ENCODE data around the gene ELMO3. TPM values are rescaled to one million over a fixed set of nuclear protein-coding genes. Genes with fewer than 3 reads are reported as not detected.

The ELMO3 gene
- total and polyA plus RNA-seq, 2 of the 13 experiments (the other 11 are each of a cell fraction or from before 2014, with no cell fraction given), result 2.6 to 4.0 TPM

- TF ChIP-seq ZNF292 (CRISPR knock-in tag; IDR thresholded peaks at IDR 0.05; ENCODE audit: borderline replicate concordance, low read depth) (peak; percentile 58; the same call in 1 of the 2 replicates), HNRNPUL1 (IDR thresholded peaks at IDR 0.05; ENCODE audit: low read depth, low read length) (no peak), SNRNP70 (IDR thresholded peaks at IDR 0.05; ENCODE audit: low read depth, low read length) (no peak), ZFP36L1 (CRISPR knock-in tag; IDR thresholded peaks at IDR 0.05) (no peak), SOX13 (IDR thresholded peaks at IDR 0.05) (no peak), SOX13 (CRISPR knock-in tag; conservative IDR thresholded peaks at IDR 0.05 in 1 of 2, IDR thresholded peaks at IDR 0.05 in 1 of 2) (peak in 1 of 2 experiments; percentile 68; a peak in 1 of 4 replicates), ATF7 (IDR thresholded peaks at IDR 0.05) (no peak), ATF7 (CRISPR knock-in tag; IDR thresholded peaks at IDR 0.05) (no peak; the same call in 1 of the 2 replicates), TFDP2 (CRISPR knock-in tag; IDR thresholded peaks at IDR 0.05) (peak; percentile 63; the same call in 1 of the 2 replicates), ZNF615 (CRISPR knock-in tag; IDR thresholded peaks at IDR 0.05; ENCODE audit: borderline replicate concordance) (0 out of 2 replicates have a peak, but pooled peaks have one; percentile 66), MIER2 (CRISPR knock-in tag; IDR thresholded peaks at IDR 0.05) (peak; percentile 100), ATF7-NPFF (CRISPR knock-in tag; IDR thresholded peaks at IDR 0.05; ENCODE audit: low read depth) (peak; percentile 92), PRPF4 (IDR thresholded peaks at IDR 0.05; ENCODE audit: low read depth, low read length, poor library complexity, severe bottlenecking) (no peak), ZNF562 (CRISPR knock-in tag; IDR thresholded peaks at IDR 0.05; ENCODE audit: borderline replicate concordance) (no peak), ZNF558 (CRISPR knock-in tag; IDR thresholded peaks at IDR 0.05; ENCODE audit: borderline replicate concordance) (no peak; the same call in 1 of the 2 replicates), ZNF552 (CRISPR knock-in tag; IDR thresholded peaks at IDR 0.05; ENCODE audit: borderline replicate concordance) (peak; percentile 85; the same call in 1 of the 2 replicates), ZNF879 (CRISPR knock-in tag; IDR thresholded peaks at IDR 0.05) (peak; percentile 53; the same call in 1 of the 2 replicates)
- TF ChIP-seq, protein P1, sequence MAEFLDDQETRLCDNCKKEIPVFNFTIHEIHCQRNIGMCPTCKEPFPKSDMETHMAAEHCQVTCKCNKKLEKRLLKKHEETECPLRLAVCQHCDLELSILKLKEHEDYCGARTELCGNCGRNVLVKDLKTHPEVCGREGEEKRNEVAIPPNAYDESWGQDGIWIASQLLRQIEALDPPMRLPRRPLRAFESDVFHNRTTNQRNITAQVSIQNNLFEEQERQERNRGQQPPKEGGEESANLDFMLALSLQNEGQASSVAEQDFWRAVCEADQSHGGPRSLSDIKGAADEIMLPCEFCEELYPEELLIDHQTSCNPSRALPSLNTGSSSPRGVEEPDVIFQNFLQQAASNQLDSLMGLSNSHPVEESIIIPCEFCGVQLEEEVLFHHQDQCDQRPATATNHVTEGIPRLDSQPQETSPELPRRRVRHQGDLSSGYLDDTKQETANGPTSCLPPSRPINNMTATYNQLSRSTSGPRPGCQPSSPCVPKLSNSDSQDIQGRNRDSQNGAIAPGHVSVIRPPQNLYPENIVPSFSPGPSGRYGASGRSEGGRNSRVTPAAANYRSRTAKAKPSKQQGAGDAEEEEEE (CRISPR knock-in tag; IDR thresholded peaks at IDR 0.05; ENCODE audit: borderline replicate concordance), result no peak
- TF ChIP-seq, protein P2, sequence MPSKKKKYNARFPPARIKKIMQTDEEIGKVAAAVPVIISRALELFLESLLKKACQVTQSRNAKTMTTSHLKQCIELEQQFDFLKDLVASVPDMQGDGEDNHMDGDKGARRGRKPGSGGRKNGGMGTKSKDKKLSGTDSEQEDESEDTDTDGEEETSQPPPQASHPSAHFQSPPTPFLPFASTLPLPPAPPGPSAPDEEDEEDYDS (CRISPR knock-in tag; IDR thresholded peaks at IDR 0.05), result peak; percentile 81
- TF ChIP-seq, protein P3, sequence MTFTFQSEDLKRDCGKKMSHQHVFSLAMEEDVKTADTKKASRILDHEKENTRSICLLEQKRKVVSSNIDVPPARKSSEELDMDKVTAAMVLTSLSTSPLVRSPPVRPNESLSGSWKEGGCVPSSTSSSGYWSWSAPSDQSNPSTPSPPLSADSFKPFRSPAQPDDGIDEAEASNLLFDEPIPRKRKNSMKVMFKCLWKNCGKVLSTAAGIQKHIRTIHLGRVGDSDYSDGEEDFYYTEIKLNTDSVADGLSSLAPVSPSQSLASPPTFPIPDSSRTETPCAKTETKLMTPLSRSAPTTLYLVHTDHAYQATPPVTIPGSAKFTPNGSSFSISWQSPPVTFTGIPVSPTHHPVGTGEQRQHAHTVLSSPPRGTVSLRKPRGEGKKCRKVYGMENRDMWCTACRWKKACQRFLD (CRISPR knock-in tag; IDR thresholded peaks at IDR 0.05; ENCODE audit: borderline replicate concordance), result no peak
- TF ChIP-seq, protein P4, sequence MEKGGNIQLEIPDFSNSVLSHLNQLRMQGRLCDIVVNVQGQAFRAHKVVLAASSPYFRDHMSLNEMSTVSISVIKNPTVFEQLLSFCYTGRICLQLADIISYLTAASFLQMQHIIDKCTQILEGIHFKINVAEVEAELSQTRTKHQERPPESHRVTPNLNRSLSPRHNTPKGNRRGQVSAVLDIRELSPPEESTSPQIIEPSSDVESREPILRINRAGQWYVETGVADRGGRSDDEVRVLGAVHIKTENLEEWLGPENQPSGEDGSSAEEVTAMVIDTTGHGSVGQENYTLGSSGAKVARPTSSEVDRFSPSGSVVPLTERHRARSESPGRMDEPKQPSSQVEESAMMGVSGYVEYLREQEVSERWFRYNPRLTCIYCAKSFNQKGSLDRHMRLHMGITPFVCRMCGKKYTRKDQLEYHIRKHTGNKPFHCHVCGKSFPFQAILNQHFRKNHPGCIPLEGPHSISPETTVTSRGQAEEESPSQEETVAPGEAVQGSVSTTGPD (CRISPR knock-in tag; IDR thresholded peaks at IDR 0.05), result no peak
- TF ChIP-seq, protein P5, sequence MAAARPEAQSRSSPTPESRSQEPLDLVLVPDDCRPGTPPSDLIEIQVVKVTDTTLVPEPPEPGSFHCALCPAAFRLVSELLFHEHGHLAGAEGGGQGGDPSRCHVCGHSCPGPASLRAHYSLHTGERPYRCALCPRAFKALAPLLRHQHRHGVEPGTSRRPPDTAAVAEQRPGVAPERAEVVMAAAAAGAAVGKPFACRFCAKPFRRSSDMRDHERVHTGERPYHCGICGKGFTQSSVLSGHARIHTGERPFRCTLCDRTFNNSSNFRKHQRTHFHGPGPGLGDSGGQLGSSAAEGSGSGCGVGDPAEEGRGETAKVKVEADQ (CRISPR knock-in tag; IDR thresholded peaks at IDR 0.05; ENCODE audit: borderline replicate concordance), result peak; percentile 48; the same call in 1 of the 2 replicates
Observed at GRCh38 chr16:67184995-67185650, 13.8 kb upstream of the ELMO3 start (continued).

Measured in HepG2 (cell line).